Esophagus squamous epithelium (tissue), 4 donors: ENCODE data around the gene RBM42.

Experiments used
- POLR2A ChIP-seq, 4 donors: fragments of 450-650 bp; IDR thresholded peaks; one replicate each; pipeline ENCODE4 v1.6.1; 2017; ENCODE audit warnings: antibody characterized with exemption in 4 of 4, mild to moderate bottlenecking in 4 of 4, moderate library complexity in 3 of 4
- TF ChIP-seq, protein P1 (sequence below), 6 experiments: fragments of 450-650 bp in 4 of 6; fragments of 200-600 bp in 2 of 6; sonication (generic) in 2 of 6; IDR thresholded peaks; one replicate each; pipeline ENCODE4 v1.5.1; 2016 to 2019; ENCODE audit warnings: antibody characterized with exemption in 6 of 6, mild to moderate bottlenecking in 4 of 6, moderate library complexity in 4 of 6

- TF ChIP-seq, protein P1, sequence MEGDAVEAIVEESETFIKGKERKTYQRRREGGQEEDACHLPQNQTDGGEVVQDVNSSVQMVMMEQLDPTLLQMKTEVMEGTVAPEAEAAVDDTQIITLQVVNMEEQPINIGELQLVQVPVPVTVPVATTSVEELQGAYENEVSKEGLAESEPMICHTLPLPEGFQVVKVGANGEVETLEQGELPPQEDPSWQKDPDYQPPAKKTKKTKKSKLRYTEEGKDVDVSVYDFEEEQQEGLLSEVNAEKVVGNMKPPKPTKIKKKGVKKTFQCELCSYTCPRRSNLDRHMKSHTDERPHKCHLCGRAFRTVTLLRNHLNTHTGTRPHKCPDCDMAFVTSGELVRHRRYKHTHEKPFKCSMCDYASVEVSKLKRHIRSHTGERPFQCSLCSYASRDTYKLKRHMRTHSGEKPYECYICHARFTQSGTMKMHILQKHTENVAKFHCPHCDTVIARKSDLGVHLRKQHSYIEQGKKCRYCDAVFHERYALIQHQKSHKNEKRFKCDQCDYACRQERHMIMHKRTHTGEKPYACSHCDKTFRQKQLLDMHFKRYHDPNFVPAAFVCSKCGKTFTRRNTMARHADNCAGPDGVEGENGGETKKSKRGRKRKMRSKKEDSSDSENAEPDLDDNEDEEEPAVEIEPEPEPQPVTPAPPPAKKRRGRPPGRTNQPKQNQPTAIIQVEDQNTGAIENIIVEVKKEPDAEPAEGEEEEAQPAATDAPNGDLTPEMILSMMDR (IDR thresholded peaks at IDR 0.05), result no peak
- TF ChIP-seq POLR2A (IDR thresholded peaks at IDR 0.05), result no peak
Measured at GRCh38 chr19:35613574-35613973, 15.3 kb upstream of the RBM42 start.
